Glomerular endothelial cell (primary cell): Measurements from ENCODE around the gene CNGB1. TPM values are rescaled to one million over a fixed set of nuclear protein-coding genes. Genes with fewer than 3 reads are reported as not detected.

Experiments
- DNase-seq: peaks from one replicate; pipeline ENCODE4 v3.0.0-alpha.2; 2011; ENCODE audit warnings: low read depth, low spot score; ENCODE audit errors: extremely low read depth
- total RNA-seq: library from RNA; depleted of rRNA; stranded (reverse); fragments of >200 nt; gene quantifications from 2 replicates; pipeline ENCODE4 v1.2.3, GENCODE V29; 2015

The CNGB1 gene
- total RNA-seq, 1 donor from 2014 or later, result not detected

DNA sequence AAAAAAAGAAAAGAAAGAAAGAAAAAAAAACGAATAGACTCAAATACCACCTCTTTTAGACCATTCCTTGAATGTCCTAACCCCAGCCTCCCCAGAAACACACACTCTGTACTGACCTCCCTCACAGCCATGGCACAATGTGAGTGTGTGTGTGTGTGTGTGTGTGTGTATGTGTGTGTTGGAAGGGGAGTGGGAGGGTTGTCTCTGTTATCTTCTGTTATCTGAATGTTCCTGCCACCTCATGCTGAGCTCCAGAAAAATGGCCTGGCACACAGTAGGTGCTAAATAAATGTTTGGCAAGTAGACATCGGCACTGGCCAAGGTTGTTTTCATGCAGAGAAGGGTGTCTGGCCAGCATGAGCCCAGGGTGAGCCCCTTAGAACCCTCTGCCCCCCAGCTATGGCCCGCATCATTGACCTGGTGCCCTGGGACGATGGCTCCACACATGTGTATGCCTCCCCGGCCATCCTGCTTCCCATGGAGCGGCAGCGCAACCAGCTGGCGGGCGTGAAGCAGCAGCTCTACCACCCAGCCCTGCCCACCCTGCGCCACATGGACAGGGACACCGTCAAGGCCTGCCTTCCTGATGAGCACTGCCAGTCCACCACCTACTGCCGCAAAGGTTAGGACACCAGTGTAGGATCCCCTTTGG is 6.6 kb upstream of the CNGB1 start:
- no peak for DNase-seq

DNA sequence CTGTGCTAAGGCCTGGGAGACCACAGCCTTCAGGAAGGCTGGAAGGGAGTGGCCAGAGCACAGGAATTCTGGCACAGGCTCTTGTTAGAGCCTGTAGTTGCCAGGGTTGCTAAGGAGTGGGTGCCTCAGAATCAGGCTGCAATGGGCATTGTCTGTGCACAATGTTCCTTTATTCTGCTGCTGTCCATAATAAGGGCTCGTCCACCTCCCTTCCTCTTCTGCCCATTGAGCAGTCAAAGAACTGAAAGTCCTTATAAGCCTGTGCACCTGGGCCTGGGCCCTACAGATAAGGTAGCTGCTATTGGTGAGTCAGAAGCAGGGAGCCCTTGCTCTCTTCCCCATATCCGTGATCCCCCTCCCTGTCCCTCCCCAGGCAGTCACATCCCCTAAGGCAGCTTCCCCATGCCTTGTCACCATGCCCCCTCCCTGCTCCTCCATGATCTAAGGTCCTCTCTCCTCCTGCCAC is 5.4 kb upstream of the CNGB1 start:
- no peak for DNase-seq

- no peak for DNase-seq
Measured at GRCh38 chr16:57972306-57972705, 1.4 kb upstream of the CNGB1 start.

DNA sequence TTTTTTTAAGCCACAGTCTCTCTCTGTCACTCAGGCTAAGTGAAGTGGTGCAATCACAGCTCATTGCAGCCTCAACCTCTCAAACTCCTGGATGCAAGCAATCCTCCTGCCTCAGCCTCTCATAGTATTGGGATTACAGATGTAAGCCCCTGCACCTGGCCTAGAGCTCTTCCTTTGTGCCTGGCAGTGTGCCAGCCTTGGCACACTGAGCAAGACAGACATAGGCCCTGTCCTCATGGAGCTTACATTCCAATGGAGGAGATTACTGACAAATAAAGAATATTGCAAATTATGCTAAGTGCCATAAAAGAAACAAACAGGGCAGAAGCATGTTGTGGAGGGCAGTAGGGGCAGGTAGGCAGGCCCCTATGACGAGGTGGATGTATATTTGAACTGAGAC is 920 bp upstream of the CNGB1 start:
- DNase-seq, result no peak

GRCh38 chr16:57970319-57970718 is 609 bp downstream of the CNGB1 start:
- no peak for DNase-seq

- DNase-seq, result no peak
Measured at GRCh38 chr16:57969451-57970123, 1.3 kb downstream of the CNGB1 start.

DNA sequence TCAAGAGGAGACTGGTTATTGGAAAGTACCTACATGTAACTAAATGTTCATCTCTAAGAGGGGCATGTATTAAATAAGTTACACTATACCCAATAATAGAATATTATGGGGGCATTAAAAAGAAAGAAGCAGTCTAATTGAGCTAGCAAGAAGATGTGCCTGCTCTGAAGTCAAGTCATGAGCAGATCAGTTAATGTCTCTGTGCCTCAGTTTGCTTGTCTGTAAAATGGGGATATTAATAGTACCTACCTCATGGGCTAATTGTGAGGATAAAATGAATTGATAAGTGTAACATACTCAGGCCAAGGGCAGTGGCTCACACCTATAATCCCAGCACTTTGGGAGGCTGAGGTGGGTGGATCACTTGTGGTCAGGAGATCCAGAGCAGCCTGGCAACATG is 3.0 kb downstream of the CNGB1 start:
- DNase-seq, result no peak

DNA sequence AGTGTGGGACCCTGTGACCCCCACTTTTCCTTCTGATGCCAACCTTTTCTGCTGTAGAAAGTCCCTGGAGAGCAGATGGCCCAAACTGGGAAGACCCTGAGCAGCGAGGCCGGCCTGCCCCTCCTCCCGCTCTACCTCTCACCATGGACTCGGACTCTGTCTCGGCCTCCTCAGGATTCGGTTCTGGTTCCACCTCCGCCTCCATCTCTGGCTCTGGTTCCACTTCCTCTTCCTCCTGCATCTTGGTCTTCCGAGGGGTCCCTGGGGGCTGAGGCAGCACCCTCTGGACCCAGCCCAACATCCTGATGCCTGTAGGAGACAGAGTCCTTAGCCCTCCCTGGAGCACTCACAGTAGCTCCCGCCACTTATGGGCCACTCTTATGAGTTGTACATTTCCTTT is 3.9 kb downstream of the CNGB1 start:
- no peak for DNase-seq

- no peak for DNase-seq
Measured at GRCh38 chr16:57966204-57966771, 4.6 kb downstream of the CNGB1 start.

DNA sequence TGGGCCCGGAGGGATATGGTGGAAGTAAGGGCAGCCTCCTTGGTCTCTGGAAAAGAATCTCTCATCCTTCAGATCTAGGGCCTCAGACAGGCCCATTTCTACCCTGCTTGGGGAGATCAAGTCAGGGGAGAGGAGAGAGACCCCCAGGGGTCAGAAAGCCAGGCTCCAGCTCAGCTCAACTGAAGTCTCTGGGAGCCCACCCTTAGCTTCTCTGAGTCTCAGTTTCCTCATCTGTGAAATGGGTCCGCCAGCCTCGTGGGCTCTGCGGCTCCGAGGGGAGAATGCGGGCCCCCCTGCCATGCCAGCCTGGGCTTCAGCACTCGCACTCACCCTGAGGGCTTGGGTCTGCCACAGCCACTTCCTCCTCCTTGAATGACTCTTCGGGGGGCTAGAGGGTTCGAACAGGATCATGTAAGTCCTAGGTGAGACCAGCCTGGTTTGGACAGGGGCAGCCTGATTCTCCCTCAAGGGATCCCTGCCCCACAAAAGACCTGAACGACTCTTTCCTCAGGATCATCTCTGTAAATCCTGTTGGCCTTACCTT is 6.7 kb downstream of the CNGB1 start:
- DNase-seq, result no peak

- no peak for DNase-seq
Measured at GRCh38 chr16:57962756-57963155, 8.2 kb downstream of the CNGB1 start.

GRCh38 chr16:57962046-57962445 is 8.9 kb downstream of the CNGB1 start:
- DNase-seq, result no peak

- DNase-seq, result no peak
Measured at GRCh38 chr16:57961538-57961937, 9.4 kb downstream of the CNGB1 start.

DNA sequence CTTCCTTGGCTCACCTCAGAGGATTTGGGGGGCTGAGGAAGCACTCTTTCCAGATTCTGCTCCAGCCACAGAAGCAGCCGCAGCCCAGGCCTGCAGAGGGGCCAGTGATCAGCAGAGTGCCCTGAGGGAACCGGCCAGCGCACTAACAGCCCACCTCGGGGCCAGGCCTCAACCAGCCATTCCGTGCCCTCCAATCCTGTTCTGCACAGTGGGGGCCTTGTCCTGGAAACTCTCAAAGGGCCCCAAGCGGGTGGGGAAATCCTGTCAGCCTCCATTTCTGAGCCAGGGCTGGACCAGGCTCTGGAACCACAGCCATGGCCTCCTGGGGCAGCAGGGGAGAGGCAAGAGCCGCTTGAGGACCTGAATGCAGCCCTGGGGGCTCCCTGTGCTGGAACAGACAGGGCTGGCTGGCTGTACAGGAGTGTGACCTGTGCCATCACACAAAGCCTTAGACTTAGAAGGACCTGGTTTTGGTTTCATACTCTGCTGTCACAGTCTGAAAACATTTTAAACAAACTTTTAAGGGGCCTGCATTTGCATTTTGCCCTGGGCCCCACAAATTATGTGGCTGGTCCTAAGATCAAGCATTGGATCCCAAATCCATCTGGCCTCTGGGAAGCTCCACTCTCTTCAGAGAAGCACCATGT is 10.0 kb downstream of the CNGB1 start:
- no peak for DNase-seq

GRCh38 chr16:57960310-57960709 is 10.6 kb downstream of the CNGB1 start:
- DNase-seq, result no peak

- DNase-seq, result no peak
Measured at GRCh38 chr16:57959804-57960203, 11.1 kb downstream of the CNGB1 start.

DNA sequence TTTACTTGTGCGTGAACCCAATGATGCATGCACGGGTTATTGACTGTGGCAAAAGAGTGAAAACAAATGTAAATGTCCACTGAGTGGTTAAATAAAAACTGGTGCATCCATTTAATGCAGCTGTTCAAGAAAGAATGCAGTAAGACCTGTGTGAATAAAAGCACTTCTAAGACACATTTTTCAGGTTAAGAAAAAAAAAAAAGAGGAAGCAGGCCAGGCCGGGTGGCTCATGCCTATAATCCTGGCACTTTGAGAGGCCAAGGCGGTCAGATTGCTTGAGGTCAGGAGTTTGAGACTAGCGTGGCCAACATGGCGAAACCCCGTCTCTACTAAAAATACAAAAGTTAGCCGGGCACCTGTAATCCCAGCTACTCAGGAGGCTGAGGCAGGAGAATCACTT is 11.8 kb downstream of the CNGB1 start:
- DNase-seq, result no peak

- DNase-seq, result no peak
Measured at GRCh38 chr16:57958544-57958943, 12.4 kb downstream of the CNGB1 start.

DNA sequence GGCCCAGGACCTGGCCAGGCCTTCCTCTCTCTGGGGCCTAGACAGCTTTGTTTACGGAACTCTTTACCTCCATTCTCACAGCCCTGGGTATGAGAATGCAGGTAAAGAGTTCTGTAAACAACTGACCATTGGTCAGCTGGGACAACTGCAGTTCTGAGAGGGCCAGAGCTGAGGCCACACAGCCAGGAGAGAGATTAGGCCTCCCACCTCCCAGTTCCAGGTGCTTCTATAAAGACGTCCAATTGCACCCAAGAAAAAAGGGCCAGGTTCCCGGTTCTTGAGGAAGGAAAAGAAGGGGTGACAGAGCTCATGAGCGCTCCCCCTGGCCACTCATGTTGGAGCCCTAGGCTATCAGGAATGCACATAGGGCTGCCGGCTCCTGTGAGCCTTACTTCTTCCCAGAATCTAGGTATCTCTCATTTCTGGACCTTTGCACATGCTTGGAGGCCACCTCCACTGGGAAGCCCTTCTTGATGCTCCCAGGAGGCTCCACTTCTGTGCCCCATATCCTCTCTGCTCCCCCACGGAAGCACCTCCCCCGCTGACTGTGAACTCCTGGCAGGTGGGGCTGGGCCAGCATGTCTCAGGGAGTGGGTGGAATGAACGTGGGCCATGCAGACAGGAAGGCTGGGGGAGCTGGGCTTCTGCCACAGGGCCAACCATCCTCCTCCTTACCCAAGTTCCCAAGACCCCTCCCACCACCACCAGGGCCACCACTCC is 13.1 kb downstream of the CNGB1 start:
- DNase-seq, result no peak

DNA sequence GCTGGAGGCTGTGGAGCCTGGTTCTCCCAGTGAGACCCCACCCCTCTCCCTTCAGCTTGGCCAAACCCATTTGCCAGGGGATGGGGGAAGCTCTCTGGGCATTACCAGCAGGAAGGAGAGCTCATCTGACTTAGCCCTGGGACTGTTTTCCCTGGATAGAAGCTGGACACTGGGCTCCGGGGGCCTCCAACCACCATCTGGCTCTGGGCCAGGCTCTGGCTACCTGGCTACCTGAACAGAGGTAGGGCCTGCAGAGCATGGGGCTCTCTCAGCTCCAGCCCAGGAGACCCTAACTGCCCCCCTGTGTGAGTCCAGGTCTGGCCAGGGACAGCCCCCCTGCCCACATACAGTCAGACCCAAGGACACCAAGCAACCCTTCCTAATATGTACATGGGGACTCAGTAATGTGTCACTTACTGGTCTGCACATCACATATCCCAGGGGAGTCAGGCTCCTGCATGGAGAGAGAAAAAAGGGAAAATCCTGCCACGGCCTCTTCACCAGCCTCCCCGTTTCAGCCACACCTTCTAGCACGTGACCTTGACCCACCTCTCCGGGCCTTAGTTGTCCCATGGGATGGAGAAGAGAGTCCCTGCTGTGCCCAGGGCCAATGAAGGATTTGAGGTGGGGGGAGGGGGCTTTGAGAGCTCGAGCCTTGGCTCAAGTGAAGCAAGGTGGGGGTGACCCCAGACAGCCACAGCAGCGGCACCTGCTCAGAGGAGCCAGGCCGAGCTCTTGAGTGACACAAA is 13.8 kb downstream of the CNGB1 start:
- DNase-seq, result no peak
